GM18868 (cell line): ENCODE results near the gene C8A.

Experiments used
- ATAC-seq: cut with Tn5 transposase; IDR thresholded peaks from one replicate; pipeline ENCODE4 v1.9.1; 2021; ENCODE audit warnings: mild to moderate bottlenecking, moderate library complexity; ENCODE audit not compliant: unreplicated experiment

C8A gene

DNA sequence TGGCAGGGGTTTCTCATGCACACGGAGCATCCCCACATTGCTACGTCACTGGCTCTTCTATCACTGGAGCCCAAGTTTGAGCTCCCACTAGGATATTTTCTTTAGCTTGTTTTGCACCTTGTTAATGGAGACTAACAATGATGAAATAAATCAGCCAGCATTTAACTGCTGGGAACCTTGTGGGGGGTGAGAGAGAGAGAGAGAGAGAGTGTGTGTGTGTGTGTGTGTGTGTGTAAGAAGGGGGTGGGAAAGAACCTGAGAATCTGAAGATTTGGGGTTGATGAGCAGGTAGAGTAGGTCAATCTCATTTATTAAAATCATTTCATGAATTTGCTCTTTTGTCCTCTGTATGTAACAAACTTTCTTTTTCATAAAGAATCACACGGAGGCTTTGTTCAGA, 110.6 kb downstream of the C8A start:
- ATAC-seq: no peak

DNA sequence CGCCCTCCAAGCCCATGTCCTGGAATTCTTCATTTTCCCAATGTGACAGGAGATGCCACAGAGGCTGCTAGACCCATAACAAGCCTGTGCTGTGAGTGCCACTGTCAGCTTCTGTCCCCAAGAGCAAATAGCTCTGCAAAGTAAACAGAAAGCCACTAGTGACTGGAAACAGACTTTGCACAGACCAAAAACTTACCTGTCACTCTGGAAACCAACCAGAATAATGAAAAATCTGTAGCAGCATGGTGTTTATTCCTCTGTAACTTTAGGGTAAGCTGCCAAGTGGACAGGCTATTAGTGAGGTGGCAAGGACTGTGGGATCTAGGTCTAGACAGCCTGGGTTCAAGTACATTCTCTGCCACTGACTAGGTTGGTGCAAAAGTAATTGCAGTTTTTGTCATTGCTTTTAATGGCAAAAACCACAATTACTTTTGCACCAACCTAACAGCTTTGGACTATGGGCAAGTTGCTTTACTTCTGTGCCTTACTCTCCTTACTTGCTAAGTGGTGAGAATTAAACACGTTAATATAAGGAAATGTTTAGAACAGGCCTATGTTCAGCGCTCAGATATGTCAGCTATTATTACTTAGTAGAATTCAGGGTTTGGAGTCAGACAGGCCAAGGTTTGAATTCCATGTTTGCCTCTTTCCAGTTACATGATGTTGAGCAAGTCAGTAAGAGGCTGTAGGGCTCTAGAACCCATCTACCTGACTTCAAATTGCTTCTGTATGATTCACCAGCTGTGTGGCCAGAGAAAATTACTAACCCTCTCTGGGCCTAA, 111.5 kb downstream of the C8A start, which contains the start of gene C8B:
Gene C8B (minus strand): TSS at position 100 of the 782 bp plus-strand sequence. CDS start 67 bp downstream, at position 33.
- ATAC-seq: no peak

DNA sequence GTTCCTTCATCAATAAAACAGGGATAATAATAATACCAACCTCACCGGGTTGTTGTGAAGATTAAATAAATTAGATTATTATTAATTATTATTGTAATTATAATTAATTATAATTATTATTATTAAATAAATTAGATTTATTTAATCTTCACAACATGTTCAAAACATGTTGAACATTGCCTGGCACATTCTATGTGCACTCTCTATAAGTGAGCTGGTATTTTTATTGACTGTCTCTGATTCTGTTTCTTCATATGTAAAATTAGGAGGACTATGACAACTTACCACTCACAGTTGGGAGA, 112.1 kb downstream of the C8A start:
- ATAC-seq: no peak

- ATAC-seq: no peak
Measured at GRCh38 chr1:56967355-56967754, 112.8 kb downstream of the C8A start.
